Left lung (tissue), 10 donors: ENCODE results near the gene STK39. TPM values are rescaled to one million over a fixed set of nuclear protein-coding genes. Genes with fewer than 3 reads are reported as not detected.

Source experiments
- ATAC-seq: fragments of 200-7000 bp; cut with Tn5 transposase; one replicate; pipeline ENCODE4 v1.9.1; 2020; ENCODE audit warnings: moderate library complexity
- DNase-seq, 4 donors: peaks; one replicate each; pipeline ENCODE4 v3.0.0-alpha.2; 2013 to 2020
- H3K27ac ChIP-seq, 2 donors: fragments of 200-600 bp; sonication (generic) in 1 of 2; one replicate each; pipeline versions ENCODE4 v1.5.0 to v1.8.0; 2020 to 2021
- H3K27me3 ChIP-seq, 2 donors: fragments of 200-600 bp; sonication (generic) in 1 of 2; one replicate each; pipeline versions ENCODE4 v1.5.0 to v1.8.0; 2020 to 2021
- H3K36me3 ChIP-seq, 2 donors: fragments of 200-600 bp; sonication (generic) in 1 of 2; one replicate each; pipeline versions ENCODE4 v1.5.0 to v1.8.0; 2020 to 2021
- H3K4me1 ChIP-seq, 2 donors: fragments of 200-600 bp; one replicate each; pipeline ENCODE4 v1.8.0; 2021
- H3K4me3 ChIP-seq, 2 donors: fragments of 200-600 bp; sonication (generic) in 1 of 2; one replicate each; pipeline versions ENCODE4 v1.5.0 to v1.8.0; 2020 to 2021; ENCODE audit warnings: mild to moderate bottlenecking in 1 of 2
- H3K9me3 ChIP-seq, 2 donors: fragments of 200-600 bp; sonication (generic) in 1 of 2; one replicate each; pipeline versions ENCODE4 v1.5.0 to v1.8.0; 2020 to 2021
- CTCF ChIP-seq, 2 donors: fragments of 200-600 bp; sonication (generic) in 1 of 2; IDR thresholded peaks; one replicate each; pipeline versions ENCODE4 v1.5.0 to v1.8.0; 2021; ENCODE audit warnings: antibody characterized with exemption in 2 of 2
- intact Hi-C, 2 donors: fragments of 100-400 bp; cut with DNase I; formaldehyde crosslinking; loops; one replicate each; pipeline versions ENCODE4 v1.11.2 to v1.14.2; 2022
- polyA plus RNA-seq, 6 donors: library from polyadenylated mRNA; unstranded; fragments of 120-200 nt; gene quantifications; one replicate each; pipeline ENCODE4 v1.2.1, GENCODE V29; 2013; ENCODE audit not compliant: insufficient read length in 6 of 6
- total RNA-seq, 2 donors: library from RNA; stranded (reverse); fragmentation: NEBNext Ultra II Directional; extraction: Animal tissue kit (Norgen Biotek cat#: 25700); gene quantifications; one replicate each; pipeline ENCODE4 v1.2.1, GENCODE V29; 2021
- donor health status: DM: no; HTN: yes; CAD: no.
- donor health status: DM: no; HTN: no; CAD: no.

Gene STK39
- total and polyA plus RNA-seq, 8 donors: 15.7 to 31.3 (median 27.0) TPM

- Histone ChIP-seq H3K4me1 (no peaks in the 10 kb centered on the region), H3K9me3 (no peaks in the 10 kb centered on the region), H3K36me3 (no peaks in the 10 kb centered on the region), H3K27ac (no peak overlapping the region), H3K4me3 (no peak overlapping the region), H3K27me3 (no peaks in the 10 kb centered on the region)
- DNase-seq (no peak), ATAC-seq (no peak)
- intact Hi-C loops: no loop called here
- no peak for TF ChIP-seq CTCF (IDR thresholded peaks at IDR 0.05)
Observed at GRCh38 chr2:168178520-168179324, 68.7 kb downstream of the STK39 start.

GRCh38 chr2:168176402-168176801 lies 71.0 kb downstream of the STK39 start:
- TF ChIP-seq CTCF (IDR thresholded peaks at IDR 0.05): no peak
- H3K9me3 ChIP-seq: no peaks in the 10 kb centered on the region
- no peaks in the 10 kb centered on the region for H3K36me3 ChIP-seq
- intact Hi-C loops: no loop called here
- DNase-seq (no peak), ATAC-seq (no peak)
- no peak overlapping the region for H3K27ac ChIP-seq
- no peak overlapping the region for H3K4me3 ChIP-seq
- no peaks in the 10 kb centered on the region for H3K27me3 ChIP-seq
- no peaks in the 10 kb centered on the region for H3K4me1 ChIP-seq

- Histone ChIP-seq H3K36me3 (no peaks in the 10 kb centered on the region), H3K9me3 (no peaks in the 10 kb centered on the region), H3K4me1 (no peaks in the 10 kb centered on the region), H3K27ac (no peak overlapping the region), H3K4me3 (no peak overlapping the region), H3K27me3 (no peaks in the 10 kb centered on the region)
- no peak for ATAC-seq
- no peak for DNase-seq
- intact Hi-C loops: no loop called here
- TF ChIP-seq CTCF (IDR thresholded peaks at IDR 0.05): no peak
Observed at GRCh38 chr2:168175469-168175868, 71.9 kb downstream of the STK39 start.

- no peak for TF ChIP-seq CTCF (IDR thresholded peaks at IDR 0.05)
- Histone ChIP-seq H3K27ac (no peak overlapping the region), H3K9me3 (no peaks in the 10 kb centered on the region), H3K4me1 (no peaks in the 10 kb centered on the region), H3K4me3 (no peak overlapping the region), H3K36me3 (no peaks in the 10 kb centered on the region), H3K27me3 (no peaks in the 10 kb centered on the region)
- DNase-seq (no peak), ATAC-seq (no peak)
- intact Hi-C loops: no loop called here
Observed at GRCh38 chr2:168174756-168175155, 72.6 kb downstream of the STK39 start.

GRCh38 chr2:168172071-168172470 lies 75.3 kb downstream of the STK39 start:
- no peak overlapping the region for H3K27ac ChIP-seq
- H3K4me3 ChIP-seq: no peak overlapping the region
- no peaks in the 10 kb centered on the region for H3K36me3 ChIP-seq
- no peaks in the 10 kb centered on the region for H3K4me1 ChIP-seq
- TF ChIP-seq CTCF (IDR thresholded peaks at IDR 0.05): no peak
- ATAC-seq (no peak), DNase-seq (no peak)
- no peaks in the 10 kb centered on the region for H3K9me3 ChIP-seq
- intact Hi-C loops: no loop called here
- no peaks in the 10 kb centered on the region for H3K27me3 ChIP-seq
